NCI-H2227 treated with DMSO at 0.1 percent for 48 hours (cell line): Measurements from ENCODE around the gene FGD5.

ENCODE experiments used
- DNase-seq: peaks from one replicate; lab custom pipeline; 2025; lab: John Stamatoyannopoulos, UW

FGD5 gene

DNA sequence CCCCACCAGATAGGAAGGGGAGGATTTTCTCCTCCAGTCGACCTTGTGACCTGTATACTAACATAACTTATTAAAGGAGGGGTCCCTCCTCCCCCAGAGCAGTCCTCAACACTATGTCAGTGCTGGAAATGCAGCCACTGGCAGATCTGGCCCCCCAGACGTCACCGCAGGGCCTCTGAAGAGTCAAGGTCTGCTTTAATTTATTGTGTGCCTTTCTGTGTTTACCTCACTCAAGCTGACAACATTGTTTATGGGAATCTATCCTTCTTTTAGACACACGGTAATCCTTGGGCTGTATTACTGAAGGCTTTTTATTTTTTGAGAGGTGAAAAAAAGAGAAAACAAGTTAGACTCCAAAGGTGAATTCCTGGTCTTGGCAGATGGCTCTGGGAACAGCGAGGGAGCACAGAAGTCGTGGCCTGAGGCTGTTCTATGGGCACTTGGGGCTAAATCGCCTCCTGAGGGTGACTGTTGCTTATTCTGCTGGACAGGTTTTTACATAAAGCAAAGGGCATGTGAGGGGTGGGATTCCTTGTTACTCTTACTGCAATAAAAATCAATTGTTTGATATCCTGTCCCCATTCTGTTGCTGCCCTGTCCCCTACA lies 115.2 kb downstream of the FGD5 start:
- DNase-seq, result peak; percentile 37

DNA sequence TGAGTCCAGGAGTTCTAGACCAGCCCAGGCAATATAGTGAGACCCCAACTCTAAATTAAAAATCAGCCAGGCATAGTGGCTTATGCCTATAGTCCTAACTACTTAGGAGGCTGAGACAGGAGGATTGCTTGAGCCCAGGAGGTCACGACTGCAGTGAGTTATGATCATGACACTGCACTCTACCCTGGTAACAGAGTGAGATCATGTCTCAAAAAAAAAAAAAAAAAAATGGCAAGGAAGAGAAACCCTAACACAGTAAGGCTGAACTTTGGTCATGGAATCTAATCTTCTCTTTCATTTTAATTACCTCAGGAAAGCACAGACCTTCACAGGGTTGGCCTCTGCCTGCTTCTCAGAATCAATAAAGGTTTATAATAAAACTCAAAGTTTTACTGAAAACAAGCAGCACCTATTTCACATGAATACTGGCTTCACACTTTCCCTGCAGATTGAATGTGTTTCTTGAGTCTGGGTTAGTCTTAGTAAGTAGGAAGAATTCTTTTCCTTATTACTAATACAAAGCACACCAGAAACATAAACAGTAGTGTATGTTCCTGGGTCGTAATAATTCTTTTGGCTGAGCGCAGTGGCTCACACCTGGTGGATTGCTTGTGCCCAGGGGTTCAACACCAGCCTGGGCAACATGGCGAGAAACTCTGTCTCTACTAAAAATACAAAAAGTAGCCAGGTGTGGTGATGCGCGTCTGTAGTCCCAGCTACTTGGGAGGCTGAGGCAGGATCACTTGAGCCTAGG lies 117.0 kb downstream of the FGD5 start:
- DNase-seq, result no peak

DNA sequence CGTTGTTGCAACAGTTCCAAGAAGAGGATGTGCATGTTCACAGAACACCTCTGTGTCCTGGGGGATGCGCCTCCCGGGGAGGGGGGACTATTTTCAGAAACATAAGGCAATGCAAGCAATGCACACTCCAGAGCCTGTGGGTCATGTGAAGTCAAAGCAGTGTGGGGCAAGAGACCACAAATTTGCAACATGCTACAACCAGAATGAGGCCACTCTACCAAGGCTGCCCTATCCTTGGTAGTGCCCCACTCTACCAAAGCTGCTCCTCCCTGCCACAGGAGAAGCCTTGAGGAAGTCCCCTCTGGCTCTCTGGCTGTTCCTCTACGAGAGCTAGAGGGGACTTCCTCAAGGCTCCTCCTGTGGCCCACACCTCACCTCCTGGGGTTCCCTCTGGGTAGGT lies 120.2 kb downstream of the FGD5 start:
- no peak for DNase-seq

DNA sequence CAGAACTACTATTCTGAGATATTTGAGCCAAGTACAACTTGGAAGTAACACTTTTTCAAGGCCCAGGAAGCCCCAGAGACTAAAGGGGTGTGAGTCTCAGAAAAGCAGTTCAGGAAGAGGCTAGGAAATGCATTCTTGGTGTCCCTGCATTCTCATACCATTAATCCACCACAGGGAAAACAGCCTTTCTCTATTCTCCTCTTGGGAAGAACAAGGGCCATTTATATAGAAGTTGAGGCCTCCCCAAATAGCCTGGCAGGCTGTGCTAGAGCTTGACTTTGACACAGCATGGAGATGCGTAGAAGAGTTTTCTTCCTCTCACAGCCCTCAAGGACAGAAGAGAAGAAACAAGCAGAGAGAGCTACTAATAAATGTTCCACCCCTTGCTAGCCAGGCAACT lies 123.1 kb downstream of the FGD5 start:
- DNase-seq, result no peak

DNA sequence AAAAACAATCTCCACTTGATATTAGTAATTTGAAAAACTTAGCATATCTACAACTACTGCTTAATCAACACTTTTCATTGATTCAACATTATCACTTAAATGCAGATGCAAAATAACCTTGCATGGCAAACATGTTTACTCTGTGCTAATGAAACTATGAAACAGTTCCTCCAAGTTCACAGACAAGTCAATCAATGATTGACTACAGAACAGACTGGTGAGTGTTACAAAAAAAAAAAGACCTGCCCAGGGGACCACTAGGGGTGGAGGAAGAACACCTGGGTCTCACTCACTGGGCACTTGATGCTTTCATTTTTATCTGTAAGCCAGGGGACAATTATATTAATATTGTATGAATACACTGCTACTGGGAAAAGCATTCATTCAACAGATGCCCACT lies 124.3 kb downstream of the FGD5 start:
- no peak for DNase-seq

DNA sequence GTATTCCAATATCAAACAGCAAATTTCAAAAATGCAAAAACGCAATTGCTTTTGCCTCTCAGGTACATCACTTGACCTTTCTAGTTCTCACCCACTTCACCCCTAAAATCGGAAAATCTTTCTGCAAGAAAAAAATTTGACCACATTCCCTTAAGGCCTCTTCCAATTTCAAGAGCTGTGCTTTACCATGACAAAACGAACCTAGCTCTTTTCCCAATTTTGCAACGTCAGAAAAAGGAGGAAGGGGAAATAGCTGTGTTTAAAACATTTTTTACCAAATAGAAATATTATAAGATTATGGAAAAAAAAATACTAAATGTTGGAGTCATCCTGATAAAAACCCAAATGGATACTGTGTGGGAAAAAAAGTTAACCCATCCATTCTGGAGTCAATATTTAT lies 127.5 kb downstream of the FGD5 start:
- DNase-seq, result no peak

DNA sequence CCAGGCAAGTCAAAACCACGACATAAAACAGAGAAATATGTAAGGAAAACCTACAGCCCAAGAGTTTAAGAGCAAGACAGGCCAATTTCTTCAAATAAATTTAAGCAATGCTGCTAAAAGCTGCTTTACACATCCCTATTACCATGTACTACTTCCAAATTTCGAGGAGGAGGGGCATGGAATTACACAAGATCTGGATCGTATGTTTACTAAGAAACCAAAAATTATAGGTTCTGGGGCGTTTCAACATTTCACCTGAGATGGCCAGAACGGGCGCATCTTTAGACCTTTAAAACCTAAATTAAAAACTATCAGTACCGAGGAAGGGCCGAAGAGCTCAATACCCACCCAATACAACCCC lies 128.0 kb downstream of the FGD5 start:
- DNase-seq, result no peak

DNA sequence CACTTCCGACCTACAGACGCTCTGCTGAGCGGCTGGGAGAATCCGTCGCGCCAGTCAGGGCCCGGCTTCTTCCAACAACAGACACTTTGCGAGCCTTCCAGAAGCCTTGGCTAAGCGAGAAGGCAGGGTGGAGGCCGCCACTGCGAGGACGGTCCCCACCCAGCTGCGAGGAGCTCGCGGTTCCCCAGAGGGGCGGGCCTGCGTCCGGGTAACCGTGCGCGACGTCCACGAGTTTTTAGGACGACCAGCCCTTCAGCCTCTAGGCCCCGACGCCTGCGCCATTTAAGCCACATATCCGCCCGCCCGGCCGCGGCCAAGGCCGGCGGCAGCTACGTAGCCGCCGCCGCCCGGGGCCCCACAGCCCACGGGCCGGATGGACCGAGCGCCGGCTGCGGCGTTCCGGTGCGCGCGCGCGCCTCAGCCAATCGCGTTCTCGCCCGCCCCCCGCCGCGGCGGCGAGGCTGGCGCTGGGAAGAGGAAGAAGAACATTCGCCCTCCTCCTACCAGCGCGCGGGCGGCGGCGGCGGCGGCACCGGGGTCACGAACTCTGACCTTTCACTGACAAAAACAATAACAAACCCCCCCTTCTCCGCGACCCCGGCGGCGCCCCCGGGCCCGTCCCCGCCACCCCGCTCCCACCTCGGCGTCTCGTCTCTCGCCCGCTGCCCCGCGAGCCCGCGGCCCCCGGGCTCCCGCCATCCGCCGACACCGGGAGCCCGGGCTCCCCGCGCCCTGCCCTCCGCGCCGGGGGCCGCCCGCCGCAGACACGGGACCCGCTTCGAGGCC lies 128.5 kb downstream of the FGD5 start, which contains the start of gene NR2C2:
NR2C2 (plus strand) TSS at position 484 of the 786 bp plus-strand sequence. CDS start 56,332 bp downstream, outside the sequence.
- peak; percentile 51 for DNase-seq

DNA sequence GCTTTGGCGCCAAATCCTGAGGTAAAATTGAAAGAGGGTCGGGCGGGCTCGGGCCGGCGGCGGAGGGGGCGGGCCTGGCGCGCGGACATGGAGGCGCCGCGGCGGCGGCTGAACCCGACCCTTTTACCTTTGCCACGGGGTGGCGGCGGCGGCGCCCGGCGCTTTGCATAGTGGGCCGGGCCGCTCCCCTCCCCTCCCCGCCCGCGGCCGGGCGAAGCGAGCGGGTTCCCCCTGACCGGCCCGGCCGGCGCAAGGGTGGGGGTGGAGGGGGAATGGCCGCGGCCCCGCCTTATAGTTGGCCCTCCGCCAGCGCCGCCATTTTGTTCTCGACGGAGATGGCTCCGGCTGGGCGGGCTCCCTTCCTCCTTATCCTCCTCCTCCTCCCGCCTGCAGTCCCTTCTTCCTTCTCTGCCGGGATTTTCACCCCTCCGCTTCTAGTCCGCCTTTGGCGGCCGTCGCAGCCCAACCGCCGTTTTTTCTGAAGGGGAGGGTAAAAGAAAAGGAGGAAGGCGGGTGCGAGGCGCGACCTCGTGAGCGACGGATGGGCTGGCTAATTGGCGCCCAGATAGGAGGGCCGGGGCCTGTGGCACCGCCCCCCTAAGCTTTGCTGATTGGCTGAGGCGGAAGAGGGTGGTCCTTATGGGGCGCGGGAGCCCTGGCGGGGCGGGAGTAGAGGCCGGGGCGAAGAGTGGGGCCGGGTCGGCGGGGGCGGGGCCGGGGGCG lies 129.3 kb downstream of the FGD5 start:
- peak; percentile 96 for DNase-seq

DNA sequence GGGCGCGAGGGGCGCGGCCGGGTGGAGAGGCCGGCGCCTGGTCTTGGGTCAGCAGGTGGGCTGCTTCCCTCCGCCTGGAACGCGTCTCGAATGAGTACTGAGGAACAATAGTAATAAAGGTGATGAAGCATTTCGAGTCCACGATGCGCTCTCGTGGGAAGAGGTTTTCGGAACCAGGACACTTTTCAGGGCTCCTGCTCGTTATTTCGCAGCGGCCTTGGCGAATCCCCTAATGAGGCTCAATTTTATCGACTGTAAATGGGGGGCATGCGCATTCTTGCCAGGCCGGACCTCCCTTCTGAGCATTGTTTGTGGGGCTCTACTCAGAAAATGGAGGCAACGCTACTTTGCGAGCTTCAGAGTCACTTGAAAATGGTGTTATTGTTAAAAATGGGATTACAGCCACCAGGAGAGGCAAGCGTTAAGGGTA lies 129.9 kb downstream of the FGD5 start:
- DNase-seq, result no peak

DNA sequence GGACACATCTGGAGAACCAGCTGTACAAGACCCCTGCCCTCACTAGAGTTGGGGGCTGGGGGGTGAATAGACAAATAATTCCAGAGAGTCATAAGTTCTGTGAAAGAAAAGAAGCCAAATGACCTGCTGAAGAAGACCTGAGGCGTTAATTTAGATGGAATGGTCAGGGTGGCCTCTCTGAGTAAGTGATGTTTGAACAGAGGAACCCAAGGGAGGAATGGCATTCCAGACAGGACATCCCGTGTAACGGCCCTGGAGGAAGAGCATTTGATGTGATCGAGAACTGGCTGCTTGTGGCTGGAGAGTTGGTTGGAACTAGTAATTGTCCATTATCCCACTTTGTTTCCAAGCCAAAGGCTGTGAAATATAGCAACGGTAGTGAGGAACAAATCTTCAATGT lies 130.4 kb downstream of the FGD5 start:
- DNase-seq, result no peak

DNA sequence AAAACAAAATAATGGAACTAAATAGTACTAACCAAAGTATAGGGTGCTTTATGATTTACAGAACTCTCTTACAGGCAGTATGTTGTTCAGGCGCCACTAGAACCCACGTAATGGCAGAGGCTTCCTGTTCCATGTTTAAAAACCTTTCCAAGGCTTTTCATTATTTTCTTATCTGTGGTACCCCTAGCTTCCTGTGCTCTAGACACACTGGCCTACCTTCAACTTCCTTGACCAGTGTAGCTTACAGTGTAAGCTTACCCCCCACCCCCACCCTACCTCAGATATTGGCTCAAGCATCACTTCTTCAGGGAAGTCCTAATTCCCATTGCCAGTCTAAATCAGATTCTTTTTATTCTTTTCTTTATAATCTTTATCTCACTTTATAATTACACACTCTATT lies 131.5 kb downstream of the FGD5 start:
- DNase-seq, result no peak

DNA sequence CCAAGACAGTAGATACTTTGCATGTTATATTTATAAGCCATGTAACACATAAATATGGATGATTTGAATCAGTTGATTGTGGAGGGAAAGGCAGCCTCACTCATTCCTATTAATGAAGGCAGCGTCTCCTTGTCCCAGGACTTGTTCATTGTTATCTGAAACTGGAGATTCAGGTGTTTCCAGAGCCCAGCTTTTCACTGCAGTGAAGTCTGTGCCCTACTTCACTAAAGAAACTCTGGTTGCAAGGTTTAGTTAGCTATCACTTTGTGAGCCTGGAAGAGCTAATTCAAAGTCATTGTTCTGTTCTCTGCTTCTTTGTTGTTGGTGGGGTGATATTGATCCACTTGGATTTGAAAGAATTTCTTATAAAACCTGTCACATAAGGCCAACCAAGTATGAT lies 138.4 kb downstream of the FGD5 start:
- no peak for DNase-seq

DNA sequence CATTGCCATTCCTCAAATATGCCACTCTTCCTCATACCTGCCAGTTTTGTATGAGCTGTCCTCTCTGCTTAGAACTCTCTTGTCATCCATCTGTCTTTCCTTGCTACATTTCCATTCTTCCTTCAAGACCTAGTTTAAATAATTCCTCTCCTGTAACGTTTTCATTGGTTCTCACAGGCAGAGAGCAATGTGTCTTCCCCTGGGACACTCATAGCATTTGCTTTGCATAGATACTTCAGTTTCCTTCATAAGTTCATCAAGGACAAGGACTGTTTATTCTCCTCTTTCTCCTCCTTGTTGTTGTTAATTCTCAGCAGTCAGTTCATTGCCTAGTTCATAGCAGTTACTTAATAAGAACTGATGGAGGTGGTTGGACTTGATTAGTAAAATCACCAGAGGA lies 139.2 kb downstream of the FGD5 start:
- DNase-seq, result no peak

DNA sequence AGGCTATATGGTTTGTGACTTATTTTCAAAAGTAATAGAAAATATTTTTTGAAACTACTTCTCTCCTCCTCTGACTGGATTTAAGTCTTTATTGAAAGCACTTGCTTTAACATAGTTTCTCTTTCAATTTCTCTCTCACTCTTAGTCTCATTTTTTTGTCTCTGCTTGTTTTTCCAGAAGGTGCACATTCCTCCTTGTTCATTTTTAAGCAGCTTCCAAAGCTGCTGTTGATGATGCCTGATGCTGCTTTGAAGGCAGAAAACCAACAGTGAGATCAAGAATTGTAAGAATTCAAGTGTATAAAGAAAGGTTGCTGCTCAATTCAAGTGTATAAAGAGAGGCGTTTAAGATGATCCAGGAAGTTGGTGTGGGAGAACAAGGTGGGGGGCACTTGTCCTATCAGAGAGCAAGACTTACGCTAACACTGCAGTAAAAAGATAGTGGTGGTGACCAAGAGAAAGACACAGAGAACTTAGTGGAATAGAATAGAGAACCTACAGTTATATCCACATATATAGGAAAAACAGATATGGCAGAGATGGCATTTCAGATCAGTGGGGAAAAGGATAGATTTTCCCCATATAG lies 140.7 kb downstream of the FGD5 start:
- no peak for DNase-seq

DNA sequence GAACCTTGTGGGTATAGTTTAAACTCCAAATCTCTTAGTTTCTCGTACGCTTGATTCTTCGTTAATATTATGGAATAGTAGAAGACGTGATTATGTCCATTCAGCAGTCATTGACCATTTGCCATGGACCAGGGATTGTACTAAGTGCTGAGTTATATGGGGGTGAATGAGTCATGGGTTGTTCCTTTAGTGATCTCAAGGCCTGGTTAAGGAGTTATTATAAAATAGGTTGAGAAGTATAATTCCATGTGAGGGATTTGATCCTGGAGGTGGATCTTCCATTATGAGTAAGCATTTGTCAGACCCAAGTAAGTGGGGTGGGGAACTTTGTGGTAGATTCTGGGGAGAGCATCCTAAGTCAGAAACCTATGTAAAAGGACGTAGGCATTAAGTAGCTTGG lies 144.0 kb downstream of the FGD5 start:
- DNase-seq, result no peak

DNA sequence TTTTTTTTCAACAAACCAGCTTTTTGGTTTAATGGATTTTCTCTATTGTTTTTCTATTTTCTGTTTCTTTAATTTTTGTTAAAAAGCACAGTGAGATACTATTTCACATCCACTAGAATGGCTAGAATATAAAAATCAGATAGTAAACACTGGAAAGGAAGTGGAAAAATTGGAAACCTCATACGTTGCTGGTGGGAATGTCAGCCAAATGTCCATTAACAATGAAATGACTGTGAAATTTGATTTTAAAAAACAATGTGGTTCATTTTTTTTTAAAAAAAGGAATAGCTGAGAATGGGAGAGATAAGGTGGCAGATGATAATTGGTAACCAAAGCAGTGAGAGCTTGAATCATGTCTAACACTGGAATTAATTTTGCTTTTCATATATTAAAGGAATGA lies 148.5 kb downstream of the FGD5 start:
- DNase-seq, result no peak

DNA sequence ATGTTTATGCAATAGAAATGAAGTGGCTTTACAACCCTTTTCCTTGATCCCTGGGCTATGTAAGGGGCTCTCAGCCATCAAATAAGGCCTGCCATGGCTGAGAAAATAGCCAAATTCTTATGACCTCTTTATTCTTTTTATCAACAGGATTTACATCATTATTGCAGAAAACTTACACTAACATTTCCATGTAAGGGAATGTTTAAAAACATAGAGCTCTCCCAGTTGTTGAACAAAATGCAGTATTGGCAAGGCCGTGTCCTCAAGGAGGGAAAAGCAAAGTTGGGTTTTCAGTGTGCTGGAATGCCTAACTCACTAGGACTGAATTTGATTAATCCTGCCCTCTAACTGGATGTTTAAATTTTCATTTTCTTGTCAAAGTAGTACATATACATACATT lies 150.9 kb downstream of the FGD5 start:
- no peak for DNase-seq

DNA sequence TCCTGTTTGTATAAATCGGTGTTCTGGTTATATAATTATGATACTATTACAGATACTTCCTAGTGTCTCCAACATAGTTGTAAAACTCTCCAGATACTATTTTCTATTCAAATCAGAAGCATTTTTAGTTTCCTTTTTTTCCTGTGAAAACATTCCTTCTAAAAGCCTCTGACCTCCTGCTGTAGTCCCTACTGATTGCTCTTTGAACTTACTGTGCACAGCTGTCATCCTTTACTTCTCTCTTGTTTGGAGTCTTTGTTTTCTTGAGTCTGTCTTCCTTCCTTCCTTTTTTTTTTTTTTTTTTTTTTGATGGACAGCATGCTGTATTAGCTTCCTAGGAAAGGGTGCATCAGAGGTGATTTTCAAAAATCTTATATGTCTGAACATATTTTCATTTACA lies 157.6 kb downstream of the FGD5 start:
- DNase-seq, result no peak

DNA sequence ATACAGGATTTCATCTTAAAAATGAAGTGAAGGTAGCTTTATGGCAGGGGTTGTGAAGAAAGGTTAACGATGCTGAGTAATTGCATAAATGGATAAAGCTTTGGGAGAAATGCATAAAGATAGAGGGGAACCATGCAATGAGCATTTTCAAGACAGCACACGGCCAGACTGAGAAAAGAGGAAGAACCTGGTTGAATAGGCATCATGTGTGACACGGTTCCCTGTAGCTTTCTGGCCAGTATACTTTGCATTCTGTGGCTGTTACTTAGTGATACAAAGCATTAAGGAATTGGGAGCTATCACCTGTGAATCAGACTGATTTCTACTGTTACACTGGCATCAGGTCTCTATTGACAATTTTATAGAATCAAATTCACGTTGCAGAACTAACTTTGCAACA lies 161.9 kb downstream of the FGD5 start:
- no peak for DNase-seq
